ENCODE data around the gene WDR89.
A peak's percentile ranks its signal among the peaks of the same experiment; 100 is the strongest.
"Not testable (repeated sequence)": the region's sequence is repeated elsewhere in the genome, so short reads cannot be mapped to it uniquely, and the experiment has no call there.

WDR89 gene, protein sequence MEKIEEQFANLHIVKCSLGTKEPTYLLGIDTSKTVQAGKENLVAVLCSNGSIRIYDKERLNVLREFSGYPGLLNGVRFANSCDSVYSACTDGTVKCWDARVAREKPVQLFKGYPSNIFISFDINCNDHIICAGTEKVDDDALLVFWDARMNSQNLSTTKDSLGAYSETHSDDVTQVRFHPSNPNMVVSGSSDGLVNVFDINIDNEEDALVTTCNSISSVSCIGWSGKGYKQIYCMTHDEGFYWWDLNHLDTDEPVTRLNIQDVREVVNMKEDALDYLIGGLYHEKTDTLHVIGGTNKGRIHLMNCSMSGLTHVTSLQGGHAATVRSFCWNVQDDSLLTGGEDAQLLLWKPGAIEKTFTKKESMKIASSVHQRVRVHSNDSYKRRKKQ

DNA sequence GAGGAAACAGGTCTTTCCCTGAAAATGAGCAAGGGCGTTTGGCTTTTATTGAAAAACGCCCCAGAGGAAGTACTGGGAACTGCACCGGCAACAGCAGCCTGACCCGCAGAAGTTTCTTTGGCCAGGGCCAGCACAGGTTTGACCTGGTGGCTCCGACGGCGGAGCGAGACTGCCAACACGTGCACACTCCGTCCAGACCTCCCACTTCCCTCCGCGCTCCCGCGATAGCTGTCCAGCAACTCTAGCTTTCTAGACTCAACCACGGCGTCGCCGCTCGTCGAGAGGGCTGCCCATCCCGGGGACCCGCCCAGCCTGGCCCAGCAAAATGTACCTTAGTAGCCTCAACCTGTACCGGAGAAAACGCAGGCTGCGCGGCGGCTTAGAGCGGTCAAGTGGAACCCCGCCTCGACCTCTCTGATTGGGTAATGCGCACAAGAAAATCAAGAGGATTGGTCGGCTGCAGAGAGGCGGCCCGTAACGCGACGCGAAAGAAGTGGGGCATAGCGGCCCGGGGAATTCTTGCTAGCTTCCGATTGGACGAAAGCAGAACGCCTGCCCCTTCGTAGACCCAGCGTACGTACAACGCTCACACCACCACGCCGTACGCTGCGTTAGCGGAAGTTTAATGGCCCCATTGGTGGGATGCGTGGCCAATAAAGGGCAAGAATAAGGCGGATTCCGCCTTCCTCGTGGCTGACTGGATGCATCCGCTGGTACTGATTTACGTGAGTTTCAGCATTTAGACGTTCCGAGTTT, at the start of gene WDR89:
Gene WDR89 (minus strand): TSS at position 399 of the 756 bp plus-strand sequence. CDS start 41,929 bp downstream, outside the sequence.
- peak; percentile 99 for FAIRE-seq

GRCh38 chr14:63689132-63689531, 47.5 kb upstream of the WDR89 start:
- no peak for FAIRE-seq

GRCh38 chr14:63686926-63687325, 45.3 kb upstream of the WDR89 start:
- FAIRE-seq = no peak

- FAIRE-seq = peak; percentile 85
Measured at GRCh38 chr14:63685401-63685800, 43.7 kb upstream of the WDR89 start.

GRCh38 chr14:63682727-63683593, 41.3 kb upstream of the WDR89 start:
- peak; percentile 36 for FAIRE-seq

- no peak for FAIRE-seq
Measured at GRCh38 chr14:63678536-63678935, 36.9 kb upstream of the WDR89 start.

- peak; percentile 74 for FAIRE-seq
Measured at GRCh38 chr14:63677891-63678379, 36.3 kb upstream of the WDR89 start.

DNA sequence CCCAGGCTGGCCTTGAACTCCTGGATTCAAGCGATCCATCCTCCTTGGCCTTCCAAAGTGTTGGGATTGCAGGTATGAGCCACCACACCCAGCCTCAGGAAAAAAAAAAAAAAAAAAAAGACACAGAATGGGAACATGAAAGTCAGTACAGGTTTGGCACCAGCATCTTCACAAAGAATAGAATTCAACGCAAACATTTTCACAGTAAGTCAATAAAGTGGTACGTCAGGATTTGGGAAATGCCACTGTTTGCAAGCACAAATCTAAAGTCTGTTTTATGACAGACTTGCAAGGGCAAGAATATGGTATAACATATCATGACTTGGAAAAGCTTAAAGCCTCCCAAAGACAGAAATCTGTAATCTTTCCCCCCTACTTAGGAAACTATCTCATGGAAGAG, 34.9 kb upstream of the WDR89 start:
- FAIRE-seq = no peak

DNA sequence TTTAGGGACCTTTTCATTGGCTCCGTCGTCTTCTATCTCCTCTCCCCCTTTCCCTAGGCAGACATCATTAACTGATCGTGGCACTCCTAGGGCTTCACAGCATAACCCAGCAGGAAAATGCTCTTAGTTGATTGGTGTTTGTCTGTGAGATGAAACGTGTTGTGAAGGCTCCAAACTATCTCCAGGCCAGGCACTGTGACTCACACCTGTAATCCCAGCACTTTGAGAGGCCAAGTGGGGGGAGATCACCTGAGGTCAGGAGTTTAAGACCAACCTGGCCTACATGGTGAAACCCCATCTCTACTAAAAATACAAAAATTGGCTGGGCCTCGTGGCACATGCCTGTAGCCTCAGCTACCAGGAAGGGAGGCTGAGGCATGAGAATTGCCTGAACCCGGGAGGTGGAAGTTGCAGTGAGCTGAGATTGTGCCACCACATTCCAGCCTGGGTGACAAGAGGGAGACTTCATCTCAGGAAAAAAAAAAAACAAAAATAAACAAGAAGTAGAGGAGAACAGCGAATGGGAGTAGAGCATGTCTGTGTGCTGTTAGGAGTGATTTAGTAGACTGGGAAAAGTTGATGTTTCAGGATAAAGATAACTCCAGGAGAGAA, 32.3 kb upstream of the WDR89 start:
- FAIRE-seq = no peak

- FAIRE-seq = no peak
Measured at GRCh38 chr14:63673255-63673654, 31.6 kb upstream of the WDR89 start.

DNA sequence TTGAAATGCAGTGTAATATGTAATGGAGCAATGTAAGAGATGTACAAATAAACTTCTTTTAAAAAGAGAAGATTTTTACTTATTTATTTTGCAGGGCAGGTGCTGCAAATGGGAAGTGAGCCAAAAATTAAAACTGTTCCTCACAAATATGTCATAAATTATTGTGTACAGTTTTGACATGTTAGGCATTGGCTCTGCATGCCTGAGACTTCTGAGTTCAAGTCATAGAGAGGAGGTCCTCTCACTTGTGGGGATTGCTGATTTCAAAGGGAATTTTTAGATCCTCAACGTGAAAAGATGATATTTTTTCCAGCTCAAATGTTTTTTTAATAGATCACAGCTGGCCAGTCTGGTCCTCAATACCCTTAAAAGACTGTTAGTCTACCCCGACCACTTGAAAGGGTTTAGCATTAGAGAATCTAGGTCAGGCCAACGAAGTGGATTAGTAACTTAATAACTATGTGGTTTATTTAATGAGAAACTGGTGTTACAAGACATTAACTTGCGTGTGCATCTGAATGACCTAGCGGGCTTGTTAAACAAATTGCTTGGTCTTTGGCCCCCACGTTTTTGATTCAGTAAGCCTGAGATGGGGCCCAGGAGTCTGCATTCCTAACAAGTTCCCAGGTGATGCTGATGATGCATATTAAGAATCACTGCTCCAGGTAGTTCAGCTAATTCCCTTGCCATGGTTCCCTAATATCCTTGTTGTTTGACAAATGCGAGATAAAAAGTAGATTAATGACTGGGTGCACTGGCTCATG, 30.9 kb upstream of the WDR89 start:
- FAIRE-seq = no peak

GRCh38 chr14:63671987-63672386, 30.3 kb upstream of the WDR89 start:
- FAIRE-seq = peak; percentile 11

DNA sequence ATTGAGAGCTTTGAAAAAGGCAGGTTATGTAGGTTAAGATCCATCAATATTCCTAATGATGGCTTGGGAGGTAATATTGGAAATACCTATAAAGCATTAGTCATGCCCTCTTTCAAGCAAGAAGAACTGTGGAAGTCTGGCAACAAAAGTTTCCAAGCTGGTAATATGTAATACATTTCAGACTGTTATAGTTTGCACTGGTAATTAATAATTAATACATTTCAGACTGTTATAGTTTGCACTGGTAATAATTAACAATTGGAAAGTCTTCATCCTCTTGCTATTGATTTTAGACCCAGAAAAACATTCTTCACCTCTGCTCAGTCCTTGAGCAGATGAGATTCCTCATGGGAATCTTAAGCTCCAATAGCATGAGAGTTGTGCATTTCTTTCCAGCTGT, 29.0 kb upstream of the WDR89 start:
- FAIRE-seq = no peak

- FAIRE-seq = no peak
Measured at GRCh38 chr14:63666335-63666734, 24.7 kb upstream of the WDR89 start.

GRCh38 chr14:63663428-63664341, 22.0 kb upstream of the WDR89 start:
- no peak for FAIRE-seq

- FAIRE-seq = no peak
Measured at GRCh38 chr14:63662776-63663175, 21.1 kb upstream of the WDR89 start.

GRCh38 chr14:63661881-63662280, 20.2 kb upstream of the WDR89 start:
- FAIRE-seq = not testable (repeated sequence)

DNA sequence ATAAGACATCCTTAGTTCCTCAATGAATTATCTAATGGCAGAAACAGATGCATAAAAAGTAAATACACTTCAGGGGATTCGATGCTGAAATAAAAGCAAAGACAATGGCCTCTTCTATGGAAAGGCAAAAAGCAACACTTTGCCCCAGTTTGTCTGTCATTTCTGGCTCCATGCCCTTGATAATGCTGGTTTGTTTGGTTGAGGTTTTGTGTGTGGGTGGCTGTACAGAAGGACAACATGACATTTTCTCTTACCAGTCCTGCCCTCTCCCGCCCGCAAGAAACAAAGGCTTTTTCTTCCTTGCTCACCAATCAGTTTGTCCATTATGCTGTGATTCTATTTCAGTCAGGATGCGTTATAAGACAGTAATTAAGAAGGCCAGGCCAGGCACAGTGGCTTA, 18.1 kb upstream of the WDR89 start:
- no peak for FAIRE-seq

DNA sequence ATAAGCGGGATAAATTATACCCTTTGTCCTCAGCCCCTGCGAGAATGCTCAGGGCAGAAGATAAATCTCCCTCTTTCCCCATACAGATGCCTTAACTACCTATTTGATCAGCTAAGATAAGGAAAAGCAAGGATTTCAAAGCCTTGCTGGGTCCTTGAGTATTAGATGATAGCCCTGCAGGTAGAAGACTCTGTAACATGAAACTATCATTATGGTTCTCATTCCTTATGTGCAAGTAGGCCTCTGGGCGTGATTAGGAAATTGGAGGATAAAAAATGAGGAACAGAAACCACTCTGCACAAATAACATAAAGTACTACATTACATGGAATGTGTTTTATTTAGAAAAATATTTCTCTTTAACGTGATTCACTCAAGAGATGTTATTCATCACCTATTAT, 14.5 kb upstream of the WDR89 start:
- FAIRE-seq = no peak

DNA sequence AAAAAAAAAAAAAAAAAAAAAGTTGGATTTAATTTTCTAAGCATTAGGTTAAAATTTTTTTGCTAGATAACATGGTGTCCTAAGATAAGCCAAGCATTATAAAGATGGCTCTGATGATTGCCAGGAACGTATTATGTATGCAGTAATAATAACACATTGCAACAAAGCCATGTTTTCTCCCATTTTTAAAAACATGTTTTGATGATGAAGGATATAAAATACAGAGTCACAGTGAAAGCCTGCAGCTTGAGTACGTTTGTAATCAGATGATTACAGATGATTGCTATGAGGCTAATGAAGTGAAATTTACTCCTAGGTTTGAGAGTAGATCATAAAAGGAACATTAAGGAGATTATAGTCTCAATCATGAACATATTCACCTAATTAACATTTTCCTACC, 13.3 kb upstream of the WDR89 start:
- no peak for FAIRE-seq

GRCh38 chr14:63654346-63654745, 12.7 kb upstream of the WDR89 start:
- FAIRE-seq = no peak

All from G401.6 (cell line).